Gastrocnemius medialis (tissue), 4 donors: ENCODE measurements around the gene WFDC9. TPM values are rescaled to one million over a fixed set of nuclear protein-coding genes. Genes with fewer than 3 reads are reported as not detected.
"Not testable (repeated sequence)": the region's sequence is repeated elsewhere in the genome, so short reads cannot be mapped to it uniquely, and the experiment has no call there.

Experiments used
- ATAC-seq, 2 donors: fragments of 150-250 bp; one replicate each; pipeline ENCODE4 v1.9.1; 2016
- DNase-seq, 2 donors: peaks; one replicate each; pipeline ENCODE4 v3.0.0-alpha.2; 2019
- H3K27ac ChIP-seq, 4 donors: fragments of 200-600 bp; sonication (generic); 1 replicate in 1 of 4; 2 replicates in 3 of 4; pipeline ENCODE4 v1.5.1; 2016 to 2018; ENCODE audit warnings: mild to moderate bottlenecking in 2 of 4, moderate library complexity in 1 of 4
- H3K27me3 ChIP-seq, 3 donors: fragments of 200-600 bp; sonication (generic) in 2 of 3; 1 replicate in 1 of 3; 2 replicates in 2 of 3; pipeline versions ENCODE4 v1.5.1 to v1.6.0; 2016 to 2019; ENCODE audit warnings: mild to moderate bottlenecking in 1 of 3, moderate library complexity in 1 of 3
- H3K36me3 ChIP-seq, 2 donors: fragments of 200-600 bp; sonication (generic) in 1 of 2; one replicate each; pipeline ENCODE4 v1.5.1; 2017 to 2018
- H3K4me1 ChIP-seq, 2 donors: fragments of 200-600 bp; sonication (generic) in 1 of 2; one replicate each; pipeline ENCODE4 v1.5.1; 2016 to 2017; ENCODE audit warnings: mild to moderate bottlenecking in 2 of 2
- H3K4me3 ChIP-seq, 4 donors: fragments of 200-600 bp; sonication (generic) in 3 of 4; 1 replicate in 1 of 4; 2 replicates in 3 of 4; pipeline ENCODE4 v1.5.1; 2016 to 2019; ENCODE audit warnings: mild to moderate bottlenecking in 2 of 4
- H3K9me3 ChIP-seq, 3 donors: fragments of 200-600 bp; sonication (generic) in 2 of 3; 1 replicate in 1 of 3; 2 replicates in 2 of 3; pipeline ENCODE4 v1.5.1; 2016 to 2019
- CTCF ChIP-seq, 5 experiments: fragments of 450-650 bp in 3 of 5; fragments of 200-600 bp in 2 of 5; sonication (generic) in 2 of 5; IDR thresholded peaks in 4 of 5; conservative IDR thresholded peaks in 1 of 5; 1 replicate in 4 of 5; 2 replicates in 1 of 5; pipeline ENCODE4 v1.5.1; 2016 to 2019; ENCODE audit warnings: antibody characterized with exemption in 5 of 5, mild to moderate bottlenecking in 3 of 5, moderate library complexity in 3 of 5
- POLR2A ChIP-seq, 2 donors: fragments of 450-650 bp; IDR thresholded peaks; one replicate each; pipeline ENCODE4 v1.6.1; 2017; ENCODE audit warnings: antibody characterized with exemption in 2 of 2, mild to moderate bottlenecking in 2 of 2, moderate library complexity in 2 of 2
- in situ Hi-C, 4 donors: fragments of 200-750 bp; cut with MboI; loops; one replicate each; pipeline versions ENCODE4 v1.15.0 to v1.8.0; 2017; ENCODE audit warnings: low sequenced_read_pairs in 4 of 4
- intact Hi-C: fragments of 100-400 bp; cut with DNase I; formaldehyde crosslinking; loops from one replicate; pipeline ENCODE4 v1.15.1; 2023; ENCODE audit warnings: low total_unique reads
- total RNA-seq, 4 donors: library from RNA; depleted of rRNA; stranded (reverse); fragments of >200 nt; gene quantifications; one replicate each; pipeline versions ENCODE4 v1.1.0 to v1.2.3, GENCODE V29; 2016

The WFDC9 gene
- total RNA-seq, 4 donors from 2014 or later, result not detected

- in situ Hi-C loops (no loop called here), intact Hi-C loops (no loop called here)
- Histone ChIP-seq H3K36me3 (no peaks in the 10 kb centered on the region), H3K9me3 (no peaks in the 10 kb centered on the region), H3K27ac (no peak overlapping the region), H3K4me1 (no peaks in the 10 kb centered on the region), H3K4me3 (no peak overlapping the region), H3K27me3 (no peaks in the 10 kb centered on the region)
- TF ChIP-seq POLR2A (IDR thresholded peaks at IDR 0.05) (no peak), CTCF (IDR thresholded peaks at IDR 0.05 in 4 of 5, conservative IDR thresholded peaks at IDR 0.05 in 1 of 5) (no peak)
- ATAC-seq, result no peak
- no peak for DNase-seq
Observed at GRCh38 chr20:45575931-45576330, 55.2 kb downstream of the WFDC9 start.

DNA sequence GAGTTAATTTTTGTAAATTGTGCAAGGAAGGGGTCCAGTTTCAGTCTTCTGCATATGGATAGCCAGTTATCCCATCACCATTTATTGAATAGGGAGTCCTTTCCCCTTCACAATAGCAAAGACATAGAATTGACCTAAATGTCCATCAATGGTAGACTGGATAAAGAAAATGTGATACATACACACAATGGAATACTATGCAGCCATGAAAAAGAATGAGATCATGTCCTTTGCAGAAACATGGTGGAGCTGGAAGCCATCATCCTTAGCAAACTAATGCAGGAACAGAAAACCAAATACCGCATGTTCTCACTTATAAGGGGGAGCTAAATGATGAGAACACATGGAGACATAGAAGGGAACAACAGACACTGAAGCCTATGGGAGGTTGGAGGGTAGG is 61.4 kb downstream of the WFDC9 start:
- intact Hi-C loops, ATAC-seq, H3K36me3 ChIP-seq, H3K4me1 ChIP-seq, DNase-seq, in situ Hi-C loops, H3K27ac ChIP-seq, H3K27me3 ChIP-seq, H3K4me3 ChIP-seq, H3K9me3 ChIP-seq: not testable (repeated sequence)

GRCh38 chr20:45564760-45565276 is 66.3 kb downstream of the WFDC9 start:
- in situ Hi-C loops, result no loop called here

More at GRCh38 chr20:45564760-45565276, 66.3 kb downstream of the WFDC9 start:
- no peak for ATAC-seq
- no peak overlapping the region for H3K4me3 ChIP-seq
- no peaks in the 10 kb centered on the region for H3K9me3 ChIP-seq
- no peaks in the 10 kb centered on the region for H3K4me1 ChIP-seq
- no peaks in the 10 kb centered on the region for H3K36me3 ChIP-seq
- intact Hi-C loops, result no loop called here
- TF ChIP-seq CTCF (IDR thresholded peaks at IDR 0.05 in 4 of 5, conservative IDR thresholded peaks at IDR 0.05 in 1 of 5) (no peak), POLR2A (IDR thresholded peaks at IDR 0.05) (no peak)
- H3K27ac ChIP-seq, result no peak overlapping the region
- no peak for DNase-seq
- no peaks in the 10 kb centered on the region for H3K27me3 ChIP-seq

Other genes with a start within 250 kb of the WFDC9 start
- gene DBNDD2, start 223.0 kb downstream of the WFDC9 start, total RNA-seq, result 100 to 1,000 TPM in 3 of 4 donors, 10 to 100 TPM in 1; 99.5 to 155 (median 121) TPM
- gene PIGT, start 215.1 kb downstream of the WFDC9 start, total RNA-seq, result 100 to 1,000 TPM in 1 of 4 donors, 10 to 100 TPM in 3; 45.9 to 118 (median 94.2) TPM
- not detected for gene WFDC2, start 161.5 kb downstream of the WFDC9 start, total RNA-seq
- not detected for gene SPINT3, start 115.7 kb downstream of the WFDC9 start, total RNA-seq
- gene WFDC6, start 91.8 kb downstream of the WFDC9 start, total RNA-seq, result not detected
- not detected for gene EPPIN, start 83.9 kb downstream of the WFDC9 start, total RNA-seq
- gene WFDC8, start 52.0 kb downstream of the WFDC9 start, total RNA-seq, result not detected
- not detected for gene WFDC10A, start 1.5 kb downstream of the WFDC9 start, total RNA-seq
- not detected for gene WFDC11, start 39.0 kb upstream of the WFDC9 start, total RNA-seq
- gene WFDC13, start 70.8 kb upstream of the WFDC9 start, total RNA-seq, result not detected
- not detected for gene WFDC10B, start 73.7 kb upstream of the WFDC9 start, total RNA-seq
- not detected for gene SPINT4, start 91.1 kb upstream of the WFDC9 start, total RNA-seq
- not detected for gene WFDC3, start 160.6 kb upstream of the WFDC9 start, total RNA-seq
- gene DNTTIP1, start 160.7 kb upstream of the WFDC9 start, total RNA-seq, result 10 to 100 TPM; 26.1 to 41.9 (median 36.4) TPM
- gene UBE2C, start 181.4 kb upstream of the WFDC9 start, total RNA-seq, result under 1 TPM in 1 of 4 donors, not detected in 3; 0.84 TPM
- gene TNNC2, start 196.0 kb upstream of the WFDC9 start, total RNA-seq, result 1,000 to 10,000 TPM; 2,919 to 3,968 (median 3,006) TPM
- gene SNX21, start 202.5 kb upstream of the WFDC9 start, total RNA-seq, result 100 to 1,000 TPM in 2 of 4 donors, 10 to 100 TPM in 2; 35.8 to 114 (median 79.0) TPM
- 10 to 100 TPM; 32.3 to 66.2 (median 41.4) TPM for gene ACOT8, start 226.1 kb upstream of the WFDC9 start, total RNA-seq
- 1 to 10 TPM; 1.3 to 3.3 (median 2.1) TPM for gene ZSWIM3, start 226.3 kb upstream of the WFDC9 start, total RNA-seq
- gene ZSWIM1, start 249.9 kb upstream of the WFDC9 start, total RNA-seq, result 1 to 10 TPM; 5.7 to 8.5 (median 6.9) TPM